ENCODE results near the gene GCLC. TPM values are rescaled to one million over a fixed set of nuclear protein-coding genes. Genes with fewer than 3 reads are reported as not detected.

The GCLC gene
- total RNA-seq, 1 donor from 2014 or later: 16.8 TPM

DNA sequence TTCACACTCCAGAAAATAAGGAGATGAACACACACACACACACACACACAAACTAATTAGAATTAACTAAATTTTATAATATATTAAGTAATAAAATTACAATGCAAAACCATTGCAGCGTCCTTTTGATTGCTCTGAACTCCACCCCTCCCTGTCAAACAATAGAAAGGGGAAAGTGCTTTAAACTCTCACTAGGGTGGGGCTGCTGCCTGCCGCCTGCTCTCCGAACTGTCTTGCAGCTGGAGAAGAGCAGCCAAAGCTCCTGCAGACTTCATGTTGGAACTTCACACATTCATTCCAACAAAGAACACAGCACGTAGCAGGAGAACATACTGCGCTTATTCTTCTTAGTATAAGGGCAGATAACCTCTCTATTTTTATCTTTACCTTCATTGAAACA, 83.2 kb downstream of the GCLC start:
- Histone ChIP-seq H3K4me3 (ENCODE audit: low read depth, low read length) (no peak overlapping the region), H3K36me3 (ENCODE audit: control insufficient read depth, insufficient read depth, low read length) (no peaks in the 10 kb centered on the region), H3K27me3 (ENCODE audit: control insufficient read depth, insufficient read depth, low read length) (no peaks in the 10 kb centered on the region)
- DNase-seq (ENCODE audit: low read depth): no peak
- TF ChIP-seq, protein P1, sequence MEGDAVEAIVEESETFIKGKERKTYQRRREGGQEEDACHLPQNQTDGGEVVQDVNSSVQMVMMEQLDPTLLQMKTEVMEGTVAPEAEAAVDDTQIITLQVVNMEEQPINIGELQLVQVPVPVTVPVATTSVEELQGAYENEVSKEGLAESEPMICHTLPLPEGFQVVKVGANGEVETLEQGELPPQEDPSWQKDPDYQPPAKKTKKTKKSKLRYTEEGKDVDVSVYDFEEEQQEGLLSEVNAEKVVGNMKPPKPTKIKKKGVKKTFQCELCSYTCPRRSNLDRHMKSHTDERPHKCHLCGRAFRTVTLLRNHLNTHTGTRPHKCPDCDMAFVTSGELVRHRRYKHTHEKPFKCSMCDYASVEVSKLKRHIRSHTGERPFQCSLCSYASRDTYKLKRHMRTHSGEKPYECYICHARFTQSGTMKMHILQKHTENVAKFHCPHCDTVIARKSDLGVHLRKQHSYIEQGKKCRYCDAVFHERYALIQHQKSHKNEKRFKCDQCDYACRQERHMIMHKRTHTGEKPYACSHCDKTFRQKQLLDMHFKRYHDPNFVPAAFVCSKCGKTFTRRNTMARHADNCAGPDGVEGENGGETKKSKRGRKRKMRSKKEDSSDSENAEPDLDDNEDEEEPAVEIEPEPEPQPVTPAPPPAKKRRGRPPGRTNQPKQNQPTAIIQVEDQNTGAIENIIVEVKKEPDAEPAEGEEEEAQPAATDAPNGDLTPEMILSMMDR (IDR thresholded peaks at IDR 0.05; ENCODE audit: insufficient read depth, low read length, poor library complexity, severe bottlenecking): no peak

DNA sequence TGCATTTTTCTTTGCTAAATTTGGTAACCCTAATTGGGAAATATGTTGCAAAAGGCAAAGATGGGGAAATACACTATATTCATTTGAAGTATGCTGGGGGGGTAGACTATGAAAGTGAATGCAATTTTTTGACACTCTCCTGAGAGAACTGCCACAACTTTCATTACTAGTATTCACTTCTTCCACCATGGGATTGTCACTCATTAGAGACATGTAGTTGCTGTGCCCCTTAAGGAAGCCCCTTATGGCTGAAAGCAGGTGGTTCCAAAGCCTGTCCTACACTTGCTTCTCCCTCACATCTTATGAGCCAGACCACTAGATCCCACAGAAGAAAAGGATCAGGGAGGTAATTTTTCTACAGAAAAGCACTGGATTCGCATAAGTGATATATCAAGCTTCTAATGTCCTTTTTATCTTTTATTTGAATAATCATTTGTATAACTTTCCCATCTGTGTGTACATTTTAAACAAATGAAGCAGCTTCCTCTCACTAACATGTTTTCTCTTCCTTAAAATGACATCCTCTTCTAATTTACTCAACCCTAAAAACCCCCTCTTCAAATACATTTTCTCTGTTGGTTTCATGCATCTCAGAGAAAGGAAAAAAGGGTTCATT, 83.8 kb downstream of the GCLC start:
- TF ChIP-seq, protein P1 (IDR thresholded peaks at IDR 0.05; ENCODE audit: insufficient read depth, low read length, poor library complexity, severe bottlenecking): no peak
- Histone ChIP-seq H3K4me3 (ENCODE audit: low read depth, low read length) (no peak overlapping the region), H3K27me3 (ENCODE audit: control insufficient read depth, insufficient read depth, low read length) (no peaks in the 10 kb centered on the region), H3K36me3 (ENCODE audit: control insufficient read depth, insufficient read depth, low read length) (no peaks in the 10 kb centered on the region)
- DNase-seq (ENCODE audit: low read depth): no peak

DNA sequence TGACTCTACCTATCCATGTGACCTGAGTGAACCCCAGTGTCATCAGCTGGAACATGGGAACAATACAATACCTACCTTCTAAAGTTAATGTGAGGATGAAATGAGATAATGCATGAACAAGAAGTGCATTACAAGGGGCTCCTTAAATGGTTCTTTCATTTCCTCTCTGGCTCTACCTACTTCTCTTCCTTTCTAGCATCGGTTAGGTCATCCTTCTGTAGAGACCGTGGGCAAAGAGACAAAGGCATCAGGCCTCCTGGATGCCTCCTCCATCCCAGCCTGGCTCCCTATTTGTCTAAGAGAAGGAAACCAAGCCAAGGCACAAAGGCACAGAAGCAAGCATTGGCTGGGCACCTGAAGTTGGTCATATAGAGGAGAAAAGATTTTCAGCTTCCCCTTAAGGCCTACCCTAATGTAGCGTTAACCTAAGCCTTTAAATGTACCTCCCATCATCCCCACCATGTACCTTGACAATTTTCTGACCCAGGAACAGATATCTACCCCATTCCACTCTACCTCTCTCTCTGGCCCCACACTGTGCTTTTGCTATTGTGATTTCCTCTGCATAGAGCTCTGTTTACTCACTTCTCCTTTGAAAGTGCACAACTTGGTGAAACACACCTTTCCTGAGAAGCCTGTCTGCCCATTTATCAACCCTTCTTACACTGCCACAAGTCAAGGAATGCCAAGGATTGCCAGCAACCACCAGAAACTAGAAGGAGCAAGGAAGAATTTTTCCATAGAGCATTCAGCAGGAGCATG, 86.6 kb downstream of the GCLC start:
- no peaks in the 10 kb centered on the region for H3K27me3 ChIP-seq (ENCODE audit: control insufficient read depth, insufficient read depth, low read length)
- H3K4me3 ChIP-seq (ENCODE audit: low read depth, low read length): no peak overlapping the region
- TF ChIP-seq, protein P1 (IDR thresholded peaks at IDR 0.05; ENCODE audit: insufficient read depth, low read length, poor library complexity, severe bottlenecking): no peak
- DNase-seq (ENCODE audit: low read depth): no peak
- H3K36me3 ChIP-seq (ENCODE audit: control insufficient read depth, insufficient read depth, low read length): no peaks in the 10 kb centered on the region

DNA sequence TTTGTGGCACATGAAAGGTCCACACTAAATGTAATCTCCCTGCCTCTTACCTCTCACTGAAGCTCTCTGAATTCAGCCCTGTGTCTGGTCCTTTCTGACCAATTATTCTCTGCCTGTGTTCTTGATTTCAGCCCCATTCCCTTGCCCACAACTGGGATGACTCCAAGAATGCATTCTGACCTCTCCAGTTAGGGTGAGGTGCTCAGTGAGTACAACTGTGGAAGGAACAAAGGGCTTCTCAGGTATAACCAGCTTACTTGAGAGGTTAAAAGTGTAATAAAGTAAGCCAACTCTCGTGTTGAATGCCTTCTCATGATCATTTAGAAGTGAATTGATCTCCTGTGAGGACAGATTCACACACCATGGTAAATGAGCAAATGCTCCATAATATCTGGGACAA, 88.1 kb downstream of the GCLC start:
- TF ChIP-seq, protein P1 (IDR thresholded peaks at IDR 0.05; ENCODE audit: insufficient read depth, low read length, poor library complexity, severe bottlenecking): no peak
- Histone ChIP-seq H3K36me3 (ENCODE audit: control insufficient read depth, insufficient read depth, low read length) (no peaks in the 10 kb centered on the region), H3K27me3 (ENCODE audit: control insufficient read depth, insufficient read depth, low read length) (no peaks in the 10 kb centered on the region), H3K4me3 (ENCODE audit: low read depth, low read length) (no peak overlapping the region)
- DNase-seq (ENCODE audit: low read depth): no peak

DNA sequence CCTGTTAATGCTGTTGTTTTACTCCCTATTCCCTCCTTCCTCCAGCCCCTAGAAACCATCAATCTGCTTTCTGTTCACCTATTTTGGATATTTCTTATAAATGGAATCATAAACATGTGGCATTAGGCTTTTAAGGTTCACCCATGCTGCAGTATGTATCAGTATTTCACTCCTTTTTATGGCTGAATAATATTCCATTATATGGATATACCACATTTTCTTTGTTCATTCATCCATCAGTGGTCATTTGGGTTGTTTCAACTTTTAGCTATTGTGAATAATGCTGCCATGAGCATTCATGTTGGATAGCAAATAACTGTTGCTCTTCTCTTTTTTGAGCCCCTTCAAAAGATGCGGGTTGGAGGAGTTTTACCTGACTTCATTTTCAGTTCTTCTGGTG, 89.2 kb downstream of the GCLC start:
- Histone ChIP-seq H3K36me3 (ENCODE audit: control insufficient read depth, insufficient read depth, low read length) (no peaks in the 10 kb centered on the region), H3K27me3 (ENCODE audit: control insufficient read depth, insufficient read depth, low read length) (no peaks in the 10 kb centered on the region), H3K4me3 (ENCODE audit: low read depth, low read length) (no peak overlapping the region)
- TF ChIP-seq, protein P1 (IDR thresholded peaks at IDR 0.05; ENCODE audit: insufficient read depth, low read length, poor library complexity, severe bottlenecking): no peak
- DNase-seq (ENCODE audit: low read depth): no peak
